DOHH2 (cell line): ENCODE results near the gene PKHD1.

Experiments used
- H3F3A ChIP-seq: fragments of 200-600 bp; sonication (generic), shearing (Covaris generic); 2 replicates; pipeline ENCODE4 v1.6.0; 2016; ENCODE audit warnings: antibody characterized with exemption, mild to moderate bottlenecking; ENCODE audit not compliant: control insufficient read depth, insufficient read depth
- H3K27ac ChIP-seq: fragments of 200-600 bp; sonication (generic); 2 replicates; pipeline ENCODE4 v1.5.1; 2014; ENCODE audit warnings: low read depth, mild to moderate bottlenecking, low read length, moderate library complexity
- H3K27me3 ChIP-seq: fragments of 200-600 bp; sonication (generic); 2 replicates; pipeline ENCODE4 v1.6.1; 2014; ENCODE audit warnings: mild to moderate bottlenecking, low read length, mixed read lengths; ENCODE audit not compliant: control insufficient read depth
- H3K36me3 ChIP-seq: fragments of 200-600 bp; sonication (generic); 2 replicates; pipeline ENCODE4 v1.6.1; 2014; ENCODE audit warnings: mild to moderate bottlenecking, low read length, moderate library complexity, mixed read lengths; ENCODE audit not compliant: control insufficient read depth
- H3K4me1 ChIP-seq: fragments of 200-600 bp; sonication (generic); 2 replicates; pipeline ENCODE4 v1.6.1; 2014; ENCODE audit warnings: mild to moderate bottlenecking, low read length, mixed read lengths; ENCODE audit not compliant: control insufficient read depth
- H3K4me2 ChIP-seq: fragments of 200-600 bp; sonication (generic); 2 replicates; pipeline ENCODE4 v1.6.0; 2014; ENCODE audit warnings: mild to moderate bottlenecking, low read length, moderate library complexity
- H3K4me3 ChIP-seq: fragments of 200-600 bp; sonication (generic); 2 replicates; pipeline ENCODE4 v1.5.1; 2014; ENCODE audit warnings: mild to moderate bottlenecking, low read length, mixed read lengths
- H3K79me2 ChIP-seq: fragments of 200-600 bp; sonication (generic); 2 replicates; pipeline ENCODE4 v1.6.1; 2014; ENCODE audit warnings: mild to moderate bottlenecking, low read length, mixed read lengths; ENCODE audit not compliant: control insufficient read depth
- H3K9me2 ChIP-seq: fragments of 200-600 bp; sonication (generic); replicated peaks from 2 replicates; pipeline ENCODE4 v1.6.1; 2014; ENCODE audit warnings: mild to moderate bottlenecking, low read length, mixed read lengths; ENCODE audit not compliant: control insufficient read depth
- H3K9me3 ChIP-seq: fragments of 200-600 bp; sonication (generic); 2 replicates; pipeline ENCODE4 v1.6.1; 2014; ENCODE audit warnings: antibody characterized with exemption, low read length, mixed read lengths; ENCODE audit not compliant: control insufficient read depth, insufficient read depth
- H4K20me1 ChIP-seq: fragments of 200-600 bp; sonication (generic); 2 replicates; pipeline ENCODE4 v1.6.0; 2014; ENCODE audit warnings: low read depth, mild to moderate bottlenecking, antibody characterized with exemption, low read length, moderate library complexity; ENCODE audit not compliant: control insufficient read depth, insufficient read depth
- CTCF ChIP-seq: fragments of 200-600 bp; sonication (generic); IDR thresholded peaks from one replicate; pipeline ENCODE4 v1.5.1; 2014; ENCODE audit warnings: antibody characterized with exemption, mild to moderate bottlenecking, low read depth, low read length; ENCODE audit not compliant: poor library complexity, severe bottlenecking
- EZH2phosphoT487 ChIP-seq: fragments of 200-600 bp; sonication (generic); IDR thresholded peaks from 2 replicates; pipeline ENCODE4 v1.6.1; 2017; ENCODE audit warnings: borderline replicate concordance, mild to moderate bottlenecking, antibody characterized with exemption, low read length, moderate library complexity, mixed read lengths

Gene PKHD1

GRCh38 chr6:51578994-51579393 is 508.4 kb downstream of the PKHD1 start:
- no peak for TF ChIP-seq EZH2phosphoT487
- TF ChIP-seq CTCF = no peak
- Histone ChIP-seq H3K79me2 (no peaks in the 10 kb centered on the region), H3K4me2 (no peak overlapping the region), H3K9me3 (no peaks in the 10 kb centered on the region), H3K4me1 (no peaks in the 10 kb centered on the region), H4K20me1 (no peaks in the 10 kb centered on the region), H3K27ac (no peak overlapping the region), H3F3A (no peaks in the 10 kb centered on the region), H3K4me3 (no peak overlapping the region), H3K27me3 (no peaks in the 10 kb centered on the region), H3K36me3 (no peaks in the 10 kb centered on the region), H3K9me2 (no peaks in the 10 kb centered on the region)

- Histone ChIP-seq H3K4me2 (no peak overlapping the region), H3K9me3 (no peaks in the 10 kb centered on the region), H3K27ac (no peak overlapping the region), H4K20me1 (no peaks in the 10 kb centered on the region), H3K27me3 (no peaks in the 10 kb centered on the region), H3K4me3 (no peak overlapping the region), H3K36me3 (no peaks in the 10 kb centered on the region), H3K9me2 (no peaks in the 10 kb centered on the region), H3K79me2 (no peaks in the 10 kb centered on the region), H3F3A (no peaks in the 10 kb centered on the region), H3K4me1 (no peaks in the 10 kb centered on the region)
- TF ChIP-seq CTCF (no peak), EZH2phosphoT487 (no peak)
These were observed 509.1 kb downstream of the PKHD1 start for GRCh38 chr6:51578362-51578761.

- Histone ChIP-seq H3K4me3 (no peak overlapping the region), H3K79me2 (no peaks in the 10 kb centered on the region), H3K9me2 (no peaks in the 10 kb centered on the region), H3K4me2 (no peak overlapping the region), H3F3A (no peaks in the 10 kb centered on the region), H3K4me1 (no peaks in the 10 kb centered on the region), H4K20me1 (no peaks in the 10 kb centered on the region), H3K9me3 (no peaks in the 10 kb centered on the region), H3K27me3 (no peaks in the 10 kb centered on the region), H3K27ac (no peak overlapping the region), H3K36me3 (no peaks in the 10 kb centered on the region)
- TF ChIP-seq CTCF (no peak), EZH2phosphoT487 (no peak)
These were observed 513.4 kb downstream of the PKHD1 start for GRCh38 chr6:51574040-51574439.

- Histone ChIP-seq H3F3A (no peaks in the 10 kb centered on the region), H3K4me1 (no peaks in the 10 kb centered on the region), H3K79me2 (no peaks in the 10 kb centered on the region), H3K4me3 (no peak overlapping the region), H3K27ac (no peak overlapping the region), H3K36me3 (no peaks in the 10 kb centered on the region), H3K9me2 (no peaks in the 10 kb centered on the region), H4K20me1 (no peaks in the 10 kb centered on the region), H3K4me2 (no peak overlapping the region), H3K27me3 (no peaks in the 10 kb centered on the region), H3K9me3 (no peaks in the 10 kb centered on the region)
- TF ChIP-seq CTCF (no peak), EZH2phosphoT487 (no peak)
These were observed 516.2 kb downstream of the PKHD1 start for GRCh38 chr6:51571168-51571567.
